Stimulated activated CD4-positive, alpha-beta T cell treated with anti-CD3 and anti-CD28 coated beads, Interleukin-12 subunit alpha, Interleukin-12 subunit beta, amount 100 ng/mL, for 4 hours (primary cell): ENCODE results near the gene EVI2B.
"Not testable (repeated sequence)": the region's sequence is repeated elsewhere in the genome, so short reads cannot be mapped to it uniquely, and the experiment has no call there.

Experiments
- DNase-seq: peaks from one replicate; pipeline ENCODE4 v3.0.0-alpha.2; 2020

EVI2B gene, protein sequence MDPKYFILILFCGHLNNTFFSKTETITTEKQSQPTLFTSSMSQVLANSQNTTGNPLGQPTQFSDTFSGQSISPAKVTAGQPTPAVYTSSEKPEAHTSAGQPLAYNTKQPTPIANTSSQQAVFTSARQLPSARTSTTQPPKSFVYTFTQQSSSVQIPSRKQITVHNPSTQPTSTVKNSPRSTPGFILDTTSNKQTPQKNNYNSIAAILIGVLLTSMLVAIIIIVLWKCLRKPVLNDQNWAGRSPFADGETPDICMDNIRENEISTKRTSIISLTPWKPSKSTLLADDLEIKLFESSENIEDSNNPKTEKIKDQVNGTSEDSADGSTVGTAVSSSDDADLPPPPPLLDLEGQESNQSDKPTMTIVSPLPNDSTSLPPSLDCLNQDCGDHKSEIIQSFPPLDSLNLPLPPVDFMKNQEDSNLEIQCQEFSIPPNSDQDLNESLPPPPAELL

DNA sequence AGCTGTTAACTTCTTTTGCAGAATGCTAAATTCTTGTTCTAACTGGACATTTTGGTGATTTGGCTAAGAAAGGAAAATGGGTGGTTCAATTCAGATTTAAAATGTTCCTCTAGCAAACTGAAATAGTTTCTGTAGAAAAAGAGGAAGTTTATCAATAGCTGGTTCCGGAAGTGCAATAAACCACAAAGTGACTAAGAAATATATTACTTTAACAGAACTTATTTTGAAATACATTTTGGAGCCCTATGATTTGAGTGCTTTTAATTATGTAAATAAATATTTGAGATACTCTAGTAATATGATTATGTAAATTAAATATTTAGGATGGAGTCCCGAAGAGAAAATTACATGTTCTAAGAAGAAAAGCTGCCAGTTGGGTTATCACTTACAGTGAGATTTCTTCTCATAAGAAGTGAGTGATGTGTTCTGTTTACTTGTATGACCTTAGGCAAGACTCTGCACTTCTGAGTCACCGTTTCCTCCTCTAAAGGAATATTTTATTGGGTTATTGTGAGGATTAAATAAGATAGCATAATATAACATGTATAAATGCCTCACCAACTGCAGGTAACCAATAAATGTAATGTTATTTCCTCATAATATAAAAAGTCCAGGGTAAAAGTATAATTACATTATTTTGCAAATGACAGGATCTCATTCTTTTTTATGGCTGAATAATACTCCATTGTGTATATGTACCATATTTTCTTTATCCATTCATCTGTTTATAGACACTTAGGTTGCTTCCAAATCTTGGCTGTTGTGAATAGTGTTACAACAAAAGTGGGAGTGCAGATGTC is at the start of gene EVI2B:
TSS of gene EVI2B (minus strand) at position 73 of the 800 bp plus-strand sequence. CDS start 8,445 bp downstream, outside the sequence.
- DNase-seq: no peak

DNA sequence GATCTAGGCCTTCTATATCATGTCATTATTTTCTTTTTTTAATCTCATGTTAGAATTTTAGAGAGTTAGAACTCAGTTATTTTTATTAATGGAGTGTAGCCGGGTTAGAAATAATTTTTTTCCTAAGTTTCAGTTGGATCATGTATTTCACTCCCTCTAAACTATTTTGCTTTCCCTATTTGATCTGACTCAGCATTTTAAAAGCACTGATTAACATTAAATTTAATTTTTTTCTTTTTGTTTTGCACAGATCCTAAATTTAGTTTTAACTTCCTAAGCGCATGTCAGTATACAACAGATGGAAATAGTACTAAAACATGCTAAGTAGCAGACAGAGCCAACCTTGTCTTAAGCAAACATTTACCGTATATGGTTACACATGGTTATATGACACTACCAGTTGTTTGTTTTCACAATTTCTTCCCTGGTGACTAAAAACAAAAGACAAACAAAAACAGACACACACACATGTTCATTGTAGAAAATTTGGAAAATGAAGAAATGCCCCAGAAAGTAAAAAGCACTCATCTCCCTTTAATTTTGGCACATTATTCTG is 44.1 kb upstream of the EVI2B start:
- DNase-seq: no peak

DNA sequence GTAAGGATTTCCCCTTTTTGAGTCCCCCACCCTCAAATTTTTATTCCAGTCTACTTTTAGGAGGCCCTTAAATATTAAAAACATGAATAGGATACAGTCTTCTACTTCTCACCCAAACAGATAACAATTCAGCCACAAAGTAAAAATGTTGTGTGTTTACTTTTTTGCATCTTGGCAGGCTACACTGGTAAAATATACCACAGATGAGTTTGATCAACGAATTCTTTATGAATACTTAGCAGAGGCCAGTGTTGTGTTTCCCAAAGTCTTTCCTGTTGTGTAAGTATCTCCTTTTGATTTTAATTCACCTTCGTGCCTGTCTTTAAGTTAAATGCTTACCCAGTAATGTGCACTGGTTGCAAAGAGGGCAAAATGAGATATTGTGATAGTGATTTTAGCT is 43.2 kb upstream of the EVI2B start:
- no peak for DNase-seq

GRCh38 chr17:31355935-31356334 is 42.1 kb upstream of the EVI2B start:
- no peak for DNase-seq

DNA sequence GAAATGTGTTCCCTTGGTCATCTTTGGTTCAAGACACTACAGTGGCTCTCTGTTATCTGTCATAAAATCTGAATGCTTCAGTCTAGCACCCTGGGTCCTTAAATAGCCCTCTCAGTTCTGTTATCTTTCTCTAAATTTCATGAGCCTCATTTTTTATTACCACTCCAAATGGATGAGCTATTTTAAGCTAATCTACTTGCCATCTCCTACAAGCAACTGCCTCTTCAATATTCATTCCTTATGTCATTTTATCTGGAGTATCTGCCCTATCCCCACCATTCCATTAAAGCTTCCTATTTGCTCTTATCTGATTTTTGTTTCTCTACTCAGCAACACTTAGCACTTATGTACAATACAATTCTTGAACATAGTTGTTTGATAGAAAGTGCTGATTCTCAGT is 35.6 kb upstream of the EVI2B start:
- DNase-seq: no peak

- not testable (repeated sequence) for DNase-seq
These were observed 31.4 kb upstream of the EVI2B start for GRCh38 chr17:31345191-31345747.

GRCh38 chr17:31339906-31340661 is 26.2 kb upstream of the EVI2B start:
- DNase-seq: no peak

DNA sequence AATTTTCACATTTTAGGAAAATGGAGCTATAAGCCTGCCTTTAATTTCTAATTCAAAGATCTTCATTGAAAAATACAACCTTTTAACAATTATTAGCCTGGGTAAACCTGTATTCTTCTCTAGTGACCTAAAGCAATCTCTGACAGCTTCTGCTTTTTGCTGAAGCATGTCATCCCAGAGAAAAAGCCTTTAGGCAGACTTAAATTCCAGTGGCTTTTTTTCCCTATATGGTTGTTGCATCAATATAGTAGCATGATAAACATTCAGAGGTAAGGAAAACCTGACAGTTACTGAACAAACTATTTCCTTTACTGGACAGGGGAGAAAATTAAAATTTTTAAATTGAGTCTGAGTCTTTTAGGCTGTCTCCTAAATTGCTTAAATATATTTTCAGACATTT is 15.4 kb upstream of the EVI2B start:
- DNase-seq: no peak

- no peak for DNase-seq
These were observed 14.3 kb upstream of the EVI2B start for GRCh38 chr17:31328160-31328535.

GRCh38 chr17:31327534-31328159 is 13.8 kb upstream of the EVI2B start:
- DNase-seq: no peak

DNA sequence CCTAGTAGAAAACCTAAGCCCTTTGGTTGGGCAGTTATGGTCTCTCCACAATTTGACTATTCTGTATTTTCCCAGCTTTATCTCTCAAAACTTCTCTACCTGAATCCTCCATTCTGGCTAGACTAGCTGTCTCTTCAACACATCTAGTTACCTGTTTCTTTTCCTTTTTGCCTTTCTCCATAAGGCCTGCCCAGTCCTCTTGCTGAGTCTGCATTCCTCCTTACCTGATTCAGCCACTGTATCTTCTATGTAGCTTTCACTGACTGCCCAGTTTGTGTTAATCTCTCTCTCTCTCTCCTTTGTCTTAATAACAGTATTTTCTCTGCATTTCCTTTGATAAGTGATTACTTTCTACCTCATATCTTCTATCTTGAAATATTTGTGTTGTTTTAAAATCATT is 9.7 kb upstream of the EVI2B start:
- no peak for DNase-seq

DNA sequence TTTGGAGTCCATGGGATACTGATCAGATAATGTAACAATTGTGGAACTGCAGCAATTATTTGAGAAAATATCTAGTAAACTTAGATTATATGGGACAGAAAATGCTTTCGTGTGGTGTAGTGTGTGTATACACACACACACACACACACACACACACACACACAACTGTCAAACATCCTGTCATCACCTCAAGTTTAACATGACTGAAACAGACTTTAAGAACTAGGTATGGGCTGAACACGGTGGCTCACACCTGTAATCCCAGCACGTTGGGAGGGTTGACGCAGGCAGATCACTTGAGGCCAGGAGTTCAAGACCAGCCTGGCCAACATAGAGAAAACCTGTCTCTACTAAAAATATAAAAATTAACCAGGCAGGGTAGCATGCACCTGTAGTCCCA is 8.1 kb upstream of the EVI2B start:
- DNase-seq: no peak

GRCh38 chr17:31321481-31321880 is 7.6 kb upstream of the EVI2B start, which contains the start of gene EVI2A:
TSS of gene EVI2A (minus strand) at chr17:31321622. CDS start at chr17:31319013, 2,609 bp downstream.
- DNase-seq: peak; percentile 57

DNA sequence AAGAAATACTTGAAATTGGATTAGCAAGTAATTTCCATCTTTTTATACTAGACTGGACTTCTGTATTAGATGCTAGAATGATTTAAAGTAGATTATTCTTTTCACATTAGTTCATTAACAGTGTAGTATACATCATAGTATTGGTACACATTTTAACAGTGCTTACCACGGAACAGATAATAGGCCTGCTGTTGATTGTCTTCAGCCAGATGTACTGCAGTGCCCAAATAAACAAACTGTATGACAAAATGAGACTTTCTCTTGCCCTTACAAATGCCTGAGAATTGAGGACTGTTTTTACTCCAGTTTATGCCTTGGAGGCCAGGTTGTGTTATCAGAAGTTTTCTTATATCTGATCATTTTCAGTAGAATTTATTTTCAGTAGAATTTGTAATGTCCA is 6.9 kb upstream of the EVI2B start:
- DNase-seq: no peak

GRCh38 chr17:31320241-31320640 is 6.4 kb upstream of the EVI2B start:
- no peak for DNase-seq

GRCh38 chr17:31318851-31319661 is 5.2 kb upstream of the EVI2B start:
- no peak for DNase-seq

DNA sequence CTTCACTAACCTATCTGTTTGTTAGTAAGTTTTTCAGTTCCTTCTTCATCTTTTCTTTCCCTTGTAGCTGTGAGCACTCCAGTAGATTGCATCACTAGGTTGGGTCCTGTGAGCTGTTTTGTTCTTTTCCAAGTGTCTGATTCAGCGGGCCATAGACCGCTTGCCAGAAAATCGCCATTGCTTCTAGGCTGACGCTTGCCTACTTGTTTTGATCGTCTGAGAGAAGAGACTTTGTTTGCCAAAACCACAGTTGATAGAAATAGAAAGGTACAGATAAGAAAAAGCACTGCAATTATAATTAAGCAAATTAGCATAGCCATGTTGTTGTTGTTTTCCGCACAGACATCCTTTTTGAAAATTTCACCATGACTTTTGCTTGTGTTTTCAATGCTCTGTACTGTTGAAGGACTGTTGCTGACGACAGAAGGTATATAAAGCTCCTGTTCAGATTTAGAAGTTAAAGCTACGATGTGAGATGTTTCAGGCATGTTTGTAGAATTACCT is 4.5 kb upstream of the EVI2B start:
- no peak for DNase-seq

DNA sequence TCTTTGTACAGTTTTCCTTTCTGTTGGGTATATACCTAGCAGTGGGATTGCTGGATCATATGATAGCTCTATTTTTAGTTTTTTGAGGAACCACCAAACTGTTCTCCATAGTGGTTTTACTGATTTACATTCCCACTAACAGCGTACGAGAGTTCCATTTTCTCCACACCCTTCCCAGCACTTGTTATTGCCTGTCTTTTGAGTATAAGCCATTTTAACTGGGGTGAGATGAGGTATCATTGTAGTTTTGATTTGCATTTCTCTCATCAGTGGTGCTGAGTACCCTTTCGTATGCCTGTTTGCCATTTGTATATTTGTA is 887 bp upstream of the EVI2B start:
- DNase-seq: no peak

DNA sequence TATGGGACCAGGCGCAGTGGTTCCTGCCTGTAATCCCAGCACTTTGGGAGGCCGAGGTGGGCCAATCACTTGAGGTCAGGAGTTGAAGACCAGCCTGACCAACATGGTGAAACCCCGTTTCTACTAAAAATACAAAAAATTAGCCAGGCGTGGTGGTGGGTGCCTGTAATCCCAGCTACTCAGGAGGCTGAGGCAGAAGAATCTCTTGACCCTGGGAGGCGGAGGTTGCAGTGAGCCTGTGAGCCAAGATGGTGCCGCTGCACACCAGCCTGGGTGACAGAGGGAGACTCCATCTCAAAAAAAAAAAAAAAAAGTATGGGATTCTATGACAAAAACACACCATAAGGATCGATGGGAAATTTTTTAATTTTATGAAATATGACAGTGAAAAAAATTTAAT is 1.6 kb downstream of the EVI2B start:
- DNase-seq: peak; percentile 29

DNA sequence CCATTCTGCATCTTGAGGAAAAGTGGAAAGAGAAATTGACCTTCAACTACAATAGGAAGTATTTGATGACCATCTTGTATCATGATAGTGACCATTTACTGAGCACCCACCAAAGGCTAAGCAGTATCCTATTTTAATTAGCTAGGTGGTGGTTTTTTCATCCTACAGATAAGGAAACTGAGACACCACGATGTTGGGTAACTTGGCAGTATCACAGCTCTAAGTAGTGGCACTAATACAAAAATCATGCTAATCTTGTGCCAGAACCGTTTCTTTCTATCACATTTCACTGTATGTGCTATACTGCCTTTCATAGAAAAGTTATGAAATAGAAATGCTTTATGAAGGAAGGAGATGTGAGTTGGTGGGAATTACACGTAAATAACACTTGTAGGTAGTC is 2.3 kb downstream of the EVI2B start:
- no peak for DNase-seq

- DNase-seq: no peak
These were observed 3.0 kb downstream of the EVI2B start for GRCh38 chr17:31310886-31311285.
